Mesenteric fat pad (tissue), 1 donor: ENCODE data around the gene MSH2. TPM values are rescaled to one million over a fixed set of nuclear protein-coding genes. Genes with fewer than 3 reads are reported as not detected.
"Not testable (repeated sequence)": the region's sequence is repeated elsewhere in the genome, so short reads cannot be mapped to it uniquely, and the experiment has no call there.

Source experiments
- DNase-seq: peaks from one replicate; pipeline ENCODE4 v3.0.0-alpha.2; 2020; ENCODE audit warnings: low spot score
- total RNA-seq: library from RNA; stranded (reverse); fragmentation: NEBNext Ultra II Directional; extraction: Animal tissue kit (Norgen Biotek cat#: 25700); gene quantifications from one replicate; pipeline ENCODE4 v1.2.1, GENCODE V29; 2021
- donor health status: DM: yes; HTN: yes; CAD: no.

Gene MSH2
- total RNA-seq, 1 donor from 2014 or later, result 8.3 TPM

DNA sequence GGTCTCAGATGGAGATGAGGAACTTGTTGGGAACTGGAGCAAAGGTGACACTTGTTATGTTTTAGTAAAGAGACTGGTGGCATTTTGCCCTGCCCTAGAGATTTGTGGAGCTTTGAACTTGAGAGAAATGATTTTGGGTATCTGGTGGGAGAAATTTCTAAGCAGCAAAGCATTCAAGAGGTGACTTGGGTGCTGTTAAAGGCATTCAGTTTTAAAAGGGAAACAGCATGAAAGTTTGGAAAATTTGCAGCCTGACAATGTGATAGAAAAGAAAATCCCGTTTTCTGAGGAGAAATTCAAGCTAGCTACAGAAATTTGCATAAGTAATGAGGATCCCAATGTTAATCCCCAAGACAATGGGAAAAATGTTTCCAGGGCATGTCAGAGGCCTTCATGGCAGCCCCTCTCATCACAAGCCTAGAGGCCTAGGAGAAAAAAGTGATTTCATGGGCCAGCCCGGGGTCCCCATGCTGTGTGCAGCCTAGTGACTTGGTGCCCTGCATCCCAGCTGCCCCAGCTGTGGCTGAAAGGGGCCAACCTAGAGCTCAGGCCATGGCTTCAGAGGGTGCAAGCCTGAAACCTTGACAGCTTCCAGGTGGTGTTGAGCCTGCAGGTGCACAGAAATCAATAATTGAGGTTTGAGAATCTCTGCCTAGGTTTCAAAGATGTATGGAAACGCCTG is 3.8 kb downstream of the MSH2 start:
- DNase-seq, result not testable (repeated sequence)

GRCh38 chr2:47407976-47408375 is 5.0 kb downstream of the MSH2 start:
- not testable (repeated sequence) for DNase-seq

GRCh38 chr2:47414682-47415458 is 11.9 kb downstream of the MSH2 start:
- DNase-seq, result no peak

- DNase-seq, result no peak
These were observed 17.3 kb downstream of the MSH2 start for GRCh38 chr2:47420214-47420613.

- DNase-seq, result not testable (repeated sequence)
These were observed 17.7 kb downstream of the MSH2 start for GRCh38 chr2:47420683-47421082.

GRCh38 chr2:47422016-47422415 is 19.1 kb downstream of the MSH2 start:
- DNase-seq, result no peak

- DNase-seq, result no peak
These were observed 19.6 kb downstream of the MSH2 start for GRCh38 chr2:47422560-47422959.

- DNase-seq, result no peak
These were observed 23.8 kb downstream of the MSH2 start for GRCh38 chr2:47426786-47427185.

DNA sequence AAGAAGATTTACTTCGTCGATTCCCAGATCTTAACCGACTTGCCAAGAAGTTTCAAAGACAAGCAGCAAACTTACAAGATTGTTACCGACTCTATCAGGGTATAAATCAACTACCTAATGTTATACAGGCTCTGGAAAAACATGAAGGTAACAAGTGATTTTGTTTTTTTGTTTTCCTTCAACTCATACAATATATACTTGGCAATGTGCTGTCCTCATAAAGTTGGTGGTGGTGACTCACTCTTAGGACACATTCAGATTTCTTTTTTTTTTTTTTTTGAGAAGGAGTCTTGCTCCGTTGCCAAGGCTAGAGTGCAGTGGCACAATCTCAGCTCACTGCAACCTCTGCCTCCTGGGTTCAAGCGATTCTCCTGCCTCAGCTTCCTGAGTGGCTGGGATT is 26.8 kb downstream of the MSH2 start:
- no peak for DNase-seq

DNA sequence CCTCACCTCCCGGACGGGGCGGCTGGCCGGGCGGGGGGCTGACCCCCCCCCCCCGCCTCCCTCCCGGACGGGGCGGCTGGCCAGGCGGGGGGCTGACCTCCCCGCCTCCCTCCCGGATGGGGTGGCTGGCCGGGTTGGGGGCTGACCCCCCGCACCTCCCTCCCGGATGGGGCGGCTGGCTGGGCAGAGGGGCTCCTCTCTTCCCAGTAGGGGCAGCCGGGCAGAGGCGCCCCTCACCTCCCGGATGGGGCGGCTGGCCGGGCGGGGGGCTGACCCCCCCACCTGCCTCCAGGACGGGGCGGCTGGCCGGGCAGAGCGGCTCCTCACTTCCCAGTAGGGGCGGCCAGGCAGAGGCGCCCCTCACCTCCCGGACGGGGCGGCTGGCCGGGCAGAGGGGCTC is 30.1 kb downstream of the MSH2 start:
- not testable (repeated sequence) for DNase-seq

- not testable (repeated sequence) for DNase-seq
These were observed 30.5 kb downstream of the MSH2 start for GRCh38 chr2:47433445-47433844.

DNA sequence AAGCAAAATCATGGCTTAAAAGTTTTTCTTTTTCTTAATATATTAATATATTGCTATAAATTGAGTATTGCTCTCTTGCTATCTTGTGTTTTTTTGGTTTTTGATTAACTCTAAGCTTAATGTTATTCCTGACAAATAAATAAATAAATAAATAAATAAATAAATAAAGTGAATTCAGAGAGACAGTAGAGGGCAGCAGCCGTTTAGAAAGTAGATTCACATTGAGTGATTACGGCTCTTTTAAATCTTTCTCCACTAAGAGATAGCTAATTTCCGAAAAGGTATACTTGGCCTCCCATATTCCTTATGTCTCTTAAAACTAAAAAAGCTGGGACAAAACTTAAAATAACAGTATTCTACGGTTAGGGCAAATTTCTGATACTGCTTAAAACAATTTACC is 34.3 kb downstream of the MSH2 start:
- DNase-seq, result no peak

GRCh38 chr2:47438106-47438505 is 35.1 kb downstream of the MSH2 start:
- DNase-seq, result no peak

- DNase-seq, result no peak
These were observed 35.8 kb downstream of the MSH2 start for GRCh38 chr2:47438783-47439182.

DNA sequence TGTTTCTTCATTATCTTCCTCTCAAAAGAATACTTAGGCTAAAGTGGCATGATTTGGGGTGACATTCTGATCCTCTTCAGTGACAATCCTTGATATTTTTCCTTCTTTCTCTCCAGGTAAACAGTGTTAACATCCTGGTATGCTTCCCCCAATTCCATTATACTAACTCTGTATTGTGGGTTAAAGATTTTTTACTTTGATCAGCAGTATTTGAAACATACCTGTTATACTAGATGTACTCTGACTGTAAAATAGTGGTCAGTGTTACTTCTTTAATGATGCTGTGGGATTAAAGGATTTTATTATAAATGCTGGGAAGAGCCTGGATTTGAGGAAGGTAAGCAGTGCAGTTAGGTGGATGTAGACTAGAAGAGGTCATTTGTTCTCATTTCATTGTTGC is 48.8 kb downstream of the MSH2 start:
- no peak for DNase-seq

- no peak for DNase-seq
These were observed 49.8 kb downstream of the MSH2 start for GRCh38 chr2:47452761-47453160.

GRCh38 chr2:47454818-47455217 is 51.9 kb downstream of the MSH2 start:
- not testable (repeated sequence) for DNase-seq

DNA sequence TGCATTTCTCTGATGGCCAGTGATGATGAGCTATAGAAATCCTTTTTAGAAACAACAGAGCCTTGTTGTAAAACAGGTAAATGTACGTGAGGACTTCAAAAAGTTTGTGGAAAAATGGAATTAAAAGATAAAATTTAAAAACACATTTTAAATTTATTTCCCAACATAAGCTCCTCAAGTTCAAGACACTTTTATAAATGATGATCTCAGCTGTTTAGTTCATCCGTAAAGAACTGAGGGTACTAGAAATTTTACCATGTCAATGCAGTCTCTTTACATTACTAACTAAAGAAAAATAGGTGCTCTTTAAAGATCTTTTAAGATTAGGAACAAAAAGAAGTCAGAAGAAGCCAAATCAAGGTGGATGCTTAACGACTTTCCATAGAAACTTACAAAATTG is 52.5 kb downstream of the MSH2 start:
- no peak for DNase-seq

GRCh38 chr2:47456851-47457250 is 53.9 kb downstream of the MSH2 start:
- no peak for DNase-seq

DNA sequence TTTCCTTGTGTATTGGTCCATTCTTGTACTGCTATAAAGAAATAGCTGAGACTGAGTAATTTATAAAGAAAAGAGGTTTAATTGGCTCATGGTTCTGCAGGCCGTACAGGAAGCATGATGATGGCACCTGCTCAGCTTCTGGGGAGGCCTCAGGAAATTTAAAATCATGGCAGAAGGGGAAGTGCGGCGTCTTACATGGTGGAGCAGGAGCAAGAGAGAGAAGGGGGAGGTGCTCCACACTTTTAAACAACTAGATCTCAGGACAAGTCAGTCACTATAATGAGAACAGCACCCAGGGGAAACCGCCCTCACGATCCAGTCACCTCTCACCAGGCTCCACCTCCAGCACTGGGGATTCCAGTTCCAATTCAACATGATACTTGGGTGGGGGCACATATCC is 54.3 kb downstream of the MSH2 start:
- no peak for DNase-seq

GRCh38 chr2:47459021-47459420 is 56.1 kb downstream of the MSH2 start:
- no peak for DNase-seq

DNA sequence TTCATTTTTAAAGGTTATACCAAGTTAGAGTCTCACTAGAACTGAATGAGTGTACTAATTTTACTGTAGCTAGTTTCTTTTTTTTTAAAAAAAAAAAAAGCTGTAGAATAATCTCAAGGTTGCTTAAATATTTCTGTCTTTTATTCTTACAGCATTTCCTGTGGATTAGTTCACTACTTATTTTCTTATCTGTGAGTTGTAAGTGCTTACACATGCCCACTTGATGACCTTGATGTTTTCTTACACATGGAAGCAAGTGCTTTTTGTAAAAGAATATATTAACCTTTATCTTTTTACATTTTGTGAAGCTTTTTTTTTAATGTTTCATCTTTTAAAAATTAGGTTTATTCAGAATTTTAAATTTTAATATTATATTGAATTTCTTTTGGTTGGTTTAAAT is 57.8 kb downstream of the MSH2 start:
- DNase-seq, result no peak
